HG03354 (cell line): Measurements from ENCODE around the gene MARCKS.
"Not testable (repeated sequence)": the region's sequence is repeated elsewhere in the genome, so short reads cannot be mapped to it uniquely, and the experiment has no call there.

Experiments used
- ATAC-seq: cut with Tn5 transposase; IDR thresholded peaks from one replicate; pipeline ENCODE4 v1.9.1; 2021; ENCODE audit warnings: mild to moderate bottlenecking; ENCODE audit not compliant: unreplicated experiment, poor library complexity, severe bottlenecking

MARCKS gene

GRCh38 chr6:113879186-113880096, 22.3 kb downstream of the MARCKS start:
- peak; percentile 99 for ATAC-seq

- no peak for ATAC-seq
These were observed 24.4 kb downstream of the MARCKS start for GRCh38 chr6:113881478-113881980.

GRCh38 chr6:113882336-113883022, 25.3 kb downstream of the MARCKS start:
- no peak for ATAC-seq

- no peak for ATAC-seq
These were observed 26.9 kb downstream of the MARCKS start for GRCh38 chr6:113884011-113884410.

GRCh38 chr6:113886512-113886911, 29.4 kb downstream of the MARCKS start:
- ATAC-seq: no peak

- no peak for ATAC-seq
These were observed 31.3 kb downstream of the MARCKS start for GRCh38 chr6:113888493-113888892.

GRCh38 chr6:113888956-113889630, 31.9 kb downstream of the MARCKS start:
- no peak for ATAC-seq

- ATAC-seq: no peak
These were observed 36.3 kb downstream of the MARCKS start for GRCh38 chr6:113893451-113893850.

GRCh38 chr6:113893866-113894265, 36.7 kb downstream of the MARCKS start:
- ATAC-seq: no peak

- no peak for ATAC-seq
These were observed 37.8 kb downstream of the MARCKS start for GRCh38 chr6:113894712-113895674.

- ATAC-seq: no peak
These were observed 44.3 kb downstream of the MARCKS start for GRCh38 chr6:113901482-113901881.

GRCh38 chr6:113903666-113904330, 46.7 kb downstream of the MARCKS start:
- no peak for ATAC-seq

- ATAC-seq: no peak
These were observed 50.1 kb downstream of the MARCKS start for GRCh38 chr6:113907102-113907815.

- ATAC-seq: no peak
These were observed 51.7 kb downstream of the MARCKS start for GRCh38 chr6:113908801-113909200.

- ATAC-seq: peak; percentile 81
These were observed 52.2 kb downstream of the MARCKS start for GRCh38 chr6:113909224-113909856.

- ATAC-seq: not testable (repeated sequence)
These were observed 53.1 kb downstream of the MARCKS start for GRCh38 chr6:113910285-113910684.
